ENCODE results near the gene SLC31A1. TPM values are rescaled to one million over a fixed set of nuclear protein-coding genes. Genes with fewer than 3 reads are reported as not detected.

SLC31A1 gene
- total RNA-seq, 1 donor from 2014 or later = 32.4 TPM

- DNase-seq (ENCODE audit: low read depth) = peak; percentile 87
These were observed 81.6 kb downstream of the SLC31A1 start, which contains the start of gene RNF183 for GRCh38 chr9:113302792-113303418. Gene RNF183 (minus strand): TSS chr9:113303376. CDS start chr9:113298184, 5,192 bp downstream.

GRCh38 chr9:113306566-113306965, 85.2 kb downstream of the SLC31A1 start:
- no peak for DNase-seq (ENCODE audit: low read depth)

DNA sequence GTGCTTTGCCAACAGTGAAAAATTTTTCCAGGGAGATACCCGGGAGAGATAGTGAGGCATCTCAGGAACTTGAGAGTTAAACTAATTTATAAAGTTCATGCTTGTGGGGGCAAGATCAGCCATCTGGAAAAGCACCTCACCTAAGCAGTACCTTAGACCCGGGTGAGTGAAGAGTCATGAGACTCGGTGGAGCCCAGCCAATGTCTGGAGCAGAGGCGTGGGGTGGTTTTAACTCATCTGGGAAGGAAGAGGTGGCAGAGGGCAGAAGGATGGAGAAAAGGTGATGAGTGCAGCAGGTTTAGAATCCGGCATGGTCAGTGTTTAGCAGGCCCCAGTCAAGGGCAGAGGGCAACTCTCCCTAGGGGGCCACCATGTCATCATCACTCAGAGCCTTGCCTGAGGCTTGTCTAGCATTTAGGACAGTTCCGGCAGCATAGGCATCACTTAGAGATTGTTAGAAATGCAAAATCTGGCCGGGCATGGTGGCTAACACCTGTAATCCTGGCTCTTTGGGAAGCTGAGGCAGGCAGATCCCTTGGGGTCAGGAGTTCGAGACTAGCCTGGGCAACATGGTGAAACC, 86.1 kb downstream of the SLC31A1 start:
- peak; percentile 41 for DNase-seq (ENCODE audit: low read depth)

DNA sequence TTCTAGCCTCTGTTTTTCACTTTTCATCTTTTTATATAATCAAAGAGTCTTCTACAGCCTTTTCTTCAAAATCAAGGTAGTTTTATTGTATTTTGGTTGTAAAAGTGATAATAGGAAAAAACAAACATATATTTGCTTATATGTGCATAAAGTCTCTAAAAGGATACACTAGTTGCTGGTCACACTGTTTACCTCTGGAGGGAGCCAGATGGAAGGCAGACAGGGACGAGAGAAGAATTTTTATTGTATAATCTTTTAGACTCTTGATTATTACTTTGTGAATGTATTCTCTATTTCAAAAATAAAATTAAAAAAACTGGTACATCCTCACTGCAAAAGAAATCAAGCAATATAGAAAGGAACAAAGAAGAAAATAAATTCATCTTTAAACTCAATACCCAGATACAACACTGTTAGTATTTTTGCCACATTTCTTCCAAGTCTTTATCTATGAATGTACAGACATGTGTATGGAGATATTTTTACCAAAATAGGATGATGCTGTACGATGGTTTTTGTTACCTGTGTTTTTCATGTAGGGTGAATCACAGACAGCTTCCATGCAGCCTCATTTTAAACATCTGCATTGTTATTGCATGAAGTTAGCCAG, 88.0 kb downstream of the SLC31A1 start:
- peak; percentile 40 for DNase-seq (ENCODE audit: low read depth)

- DNase-seq (ENCODE audit: low read depth) = no peak
These were observed 89.2 kb downstream of the SLC31A1 start for GRCh38 chr9:113310538-113310937.

GRCh38 chr9:113311961-113312360, 90.6 kb downstream of the SLC31A1 start:
- DNase-seq (ENCODE audit: low read depth) = no peak

GRCh38 chr9:113313261-113313660, 91.9 kb downstream of the SLC31A1 start:
- DNase-seq (ENCODE audit: low read depth) = no peak

Other genes starting within 250 kb of the SLC31A1 start
- gene ZNF883, start 209.4 kb upstream of the SLC31A1 start, total RNA-seq = 2.8 and 6.8 TPM in 2 replicates
- 1.6 and 5.2 TPM in 2 replicates for gene ZFP37, start 164.8 kb upstream of the SLC31A1 start, total RNA-seq
- gene SLC31A2, start 70.5 kb upstream of the SLC31A1 start, total RNA-seq = 14.8 and 40.8 TPM in 2 replicates
- gene FKBP15, start 267 bp upstream of the SLC31A1 start, total RNA-seq = 9.6 and 30.2 TPM in 2 replicates
- 43.4 and 51.7 TPM in 2 replicates for gene CDC26, start 54.0 kb downstream of the SLC31A1 start, total RNA-seq
- 31.1 and 36.6 TPM in 2 replicates for gene PRPF4, start 54.1 kb downstream of the SLC31A1 start, total RNA-seq
- gene RNF183, start 81.8 kb downstream of the SLC31A1 start, total RNA-seq = 0.80 and 1.2 TPM in 2 replicates
- gene WDR31, start 118.7 kb downstream of the SLC31A1 start, total RNA-seq = 1.9 and 9.3 TPM in 2 replicates
- 0.45 and 22.4 TPM in 2 replicates for gene BSPRY, start 128.0 kb downstream of the SLC31A1 start, total RNA-seq
- 23.8 and 24.1 TPM in 2 replicates for gene HDHD3, start 155.4 kb downstream of the SLC31A1 start, total RNA-seq
- 6.3 and 34.0 TPM in 2 replicates for gene ALAD, start 179.7 kb downstream of the SLC31A1 start, total RNA-seq
- 36.1 and 53.0 TPM in 2 replicates for gene POLE3, start 189.1 kb downstream of the SLC31A1 start, total RNA-seq
- gene C9orf43, start 189.2 kb downstream of the SLC31A1 start, total RNA-seq = 0.35 and 0.45 TPM in 2 replicates
- gene RGS3, start 242.2 kb downstream of the SLC31A1 start, total RNA-seq = 56.1 and 76.2 TPM in 2 replicates

Data from renal cortical epithelial cell (primary cell).